Nucleus accumbens (tissue), 56 donors: Measurements from ENCODE around the gene ZDHHC24.
A peak's percentile ranks its signal among the peaks of the same experiment; 100 is the strongest.
"Not testable (repeated sequence)": the region's sequence is repeated elsewhere in the genome, so short reads cannot be mapped to it uniquely, and the experiment has no call there.

Source experiments
- DNase-seq, 56 donors: peaks; one replicate each; lab custom pipeline; 2025; lab: John Stamatoyannopoulos, UW

ZDHHC24 gene

GRCh38 chr11:66548774-66549630, 3.2 kb upstream of the ZDHHC24 start:
- no peak for DNase-seq

- no peak for DNase-seq
These were observed 2.2 kb upstream of the ZDHHC24 start for GRCh38 chr11:66548041-66548440.

GRCh38 chr11:66547662-66548009, 1.8 kb upstream of the ZDHHC24 start:
- no peak for DNase-seq

DNA sequence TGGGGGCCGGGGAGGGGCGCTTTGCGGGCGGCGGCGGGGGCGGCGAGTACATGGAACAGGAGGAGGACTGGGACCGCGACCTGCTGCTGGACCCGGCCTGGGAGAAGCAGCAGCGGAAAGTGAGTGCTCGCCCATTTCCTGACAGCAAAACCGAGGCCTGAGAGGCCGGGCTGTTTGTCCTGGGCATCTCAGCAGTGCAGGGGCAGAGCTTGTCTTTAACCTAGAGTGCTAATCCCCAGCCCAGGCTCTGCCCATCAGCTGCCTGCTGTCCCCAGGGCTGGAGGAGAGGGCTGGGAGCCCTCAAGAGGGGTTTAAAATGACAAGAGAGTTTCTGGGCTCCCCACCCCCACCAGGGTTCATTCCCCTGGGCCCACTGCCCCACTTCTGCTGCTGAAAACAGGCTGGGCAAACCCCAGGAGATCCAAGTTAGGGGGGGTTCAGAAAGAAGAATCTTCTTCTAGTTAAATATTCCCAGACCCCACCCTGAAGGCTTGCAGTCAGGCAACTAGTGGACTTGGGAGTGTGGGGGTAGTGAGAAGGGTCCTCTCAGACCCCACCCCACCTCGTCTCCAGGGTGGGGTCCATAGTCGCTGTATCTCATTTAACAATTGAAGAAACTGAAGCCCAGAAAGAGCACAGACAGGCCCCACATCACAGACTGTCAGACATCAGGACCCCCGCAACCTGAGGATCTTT, 1.3 kb upstream of the ZDHHC24 start:
- DNase-seq: no peak

GRCh38 chr11:66546368-66546965, 619 bp upstream of the ZDHHC24 start, which contains the start of gene ACTN3:
TSS of gene ACTN3 (plus strand) at chr11:66546903. CDS start at chr11:66546938, 35 bp downstream.
- no peak for DNase-seq

DNA sequence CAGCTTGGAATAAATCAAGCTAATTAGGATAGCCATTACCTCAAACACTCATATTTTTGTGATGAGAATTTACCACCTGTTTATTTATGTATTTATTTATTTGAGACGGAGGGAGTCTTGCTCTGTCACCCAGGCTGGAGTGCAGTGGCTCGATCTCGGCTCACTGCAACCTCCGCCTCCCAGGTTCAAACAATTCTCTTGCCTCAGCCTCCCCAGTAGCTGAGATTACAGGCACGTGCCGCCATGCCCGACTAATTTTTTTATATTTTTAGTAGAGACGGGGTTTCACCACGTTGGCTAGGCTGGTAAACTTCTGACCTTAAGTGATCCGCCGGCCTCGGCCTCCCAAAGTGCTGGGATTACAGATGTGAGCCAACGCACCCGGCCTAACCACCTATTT, 896 bp downstream of the ZDHHC24 start:
- not testable (repeated sequence) for DNase-seq

DNA sequence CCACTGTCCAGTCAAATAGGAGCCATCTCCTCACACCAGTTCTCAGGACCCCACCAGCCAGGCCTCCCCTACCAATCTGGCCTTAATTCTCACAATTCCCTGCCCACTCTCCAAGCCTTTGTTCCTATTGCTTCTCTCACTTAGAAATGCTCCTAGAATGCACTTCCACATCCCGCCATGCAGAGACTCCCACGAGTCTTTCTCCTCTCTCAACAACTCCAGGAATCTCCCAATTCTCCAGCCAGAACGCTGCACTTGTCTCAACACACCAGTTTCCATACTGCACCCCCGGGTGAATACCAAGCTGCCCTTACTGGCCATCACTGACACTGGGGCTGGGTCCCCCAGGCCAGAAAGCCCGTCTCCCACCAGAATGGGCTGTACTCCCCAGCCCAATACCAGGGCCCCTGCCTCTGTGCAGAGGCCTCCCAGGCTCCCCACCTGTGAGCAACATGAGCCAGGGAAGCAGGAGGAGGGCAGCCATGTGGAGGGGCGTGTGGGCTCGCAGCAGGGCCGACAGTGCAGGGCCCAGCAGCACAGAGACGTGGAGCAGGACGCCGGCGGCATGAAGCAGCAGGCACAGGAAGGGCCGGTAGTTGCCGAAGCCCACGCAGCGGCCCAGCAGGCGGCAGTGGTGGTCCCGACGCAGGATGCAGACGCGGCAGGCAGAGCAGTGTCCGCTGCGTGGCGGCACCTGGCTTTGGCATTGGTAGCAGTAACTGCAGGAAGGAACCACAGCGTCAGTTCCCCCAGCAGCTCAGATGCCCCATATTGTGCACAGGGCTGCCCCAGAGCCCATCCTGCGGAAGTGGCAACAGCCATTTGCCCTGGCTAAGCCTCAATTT, 2.4 kb downstream of the ZDHHC24 start:
- DNase-seq: peak in 8 of 56 donors; percentile 11 to 42 (median 26)

DNA sequence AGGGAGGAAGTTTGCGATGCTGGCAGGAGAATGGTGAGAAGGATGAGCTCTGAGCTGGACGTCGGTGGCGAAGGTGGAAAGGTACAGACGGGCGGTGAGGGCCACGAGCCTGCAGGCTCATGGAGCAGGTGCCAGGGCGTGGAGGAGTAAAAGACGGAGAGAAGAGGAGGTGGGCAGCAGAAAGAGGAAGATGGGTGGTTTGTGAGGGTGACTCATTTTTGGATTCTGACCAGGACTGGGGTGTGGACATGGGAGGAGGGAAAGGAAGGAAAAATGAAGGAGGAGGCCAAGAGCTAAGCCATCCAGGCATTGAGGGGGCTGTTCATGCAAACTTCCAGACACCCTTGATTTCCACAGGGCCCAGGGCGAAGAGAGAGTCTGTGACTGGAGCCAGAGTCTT, 3.5 kb downstream of the ZDHHC24 start:
- no peak for DNase-seq

- no peak for DNase-seq
These were observed 4.0 kb downstream of the ZDHHC24 start for GRCh38 chr11:66541892-66542291.

GRCh38 chr11:66540598-66540997, 5.2 kb downstream of the ZDHHC24 start:
- not testable (repeated sequence) for DNase-seq

GRCh38 chr11:66539870-66540213, 6.0 kb downstream of the ZDHHC24 start:
- no peak for DNase-seq

- DNase-seq: no peak
These were observed 6.5 kb downstream of the ZDHHC24 start for GRCh38 chr11:66539170-66539869.

GRCh38 chr11:66532784-66533183, 13.1 kb downstream of the ZDHHC24 start:
- no peak for DNase-seq

GRCh38 chr11:66531841-66532240, 14.0 kb downstream of the ZDHHC24 start:
- DNase-seq: no peak

DNA sequence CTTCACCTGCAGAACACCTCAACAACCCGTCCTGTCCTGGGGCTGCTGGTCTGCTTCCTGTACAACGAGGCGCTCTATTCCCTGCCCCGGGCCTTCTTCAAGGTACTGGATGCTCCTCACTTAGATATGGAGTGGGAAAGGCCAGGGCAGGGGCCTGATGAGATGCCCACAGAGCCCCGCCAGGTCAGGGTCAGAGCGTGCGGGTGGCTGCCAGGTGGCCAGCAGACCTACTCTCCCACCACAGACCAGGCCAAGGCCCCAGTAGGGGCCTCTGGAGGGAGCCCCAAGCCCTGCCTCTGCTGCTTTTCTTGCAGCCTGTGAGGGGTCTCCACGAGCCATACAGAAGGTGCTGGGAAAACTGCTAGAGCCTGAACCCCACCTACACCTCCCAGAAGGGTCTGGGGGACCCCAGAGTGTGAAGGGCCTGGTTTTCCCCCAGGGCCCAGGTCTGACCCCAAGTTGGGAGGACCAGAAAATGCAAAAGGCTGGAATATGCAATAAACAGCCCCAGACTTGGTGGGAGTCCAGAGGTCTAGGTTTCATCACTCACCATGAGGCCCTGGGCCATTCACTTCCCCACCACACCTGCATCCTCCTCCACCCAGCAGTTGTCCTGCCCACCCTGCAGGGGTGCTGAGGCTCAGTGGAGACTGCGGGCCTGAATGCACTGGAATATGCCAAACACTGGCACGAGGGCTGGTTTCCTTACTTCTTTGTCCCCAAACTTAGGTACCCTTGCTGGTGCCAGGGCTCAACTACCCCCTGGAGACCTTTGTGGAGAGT, 14.7 kb downstream of the ZDHHC24 start:
- DNase-seq: no peak

- no peak for DNase-seq
These were observed 16.2 kb downstream of the ZDHHC24 start for GRCh38 chr11:66529655-66530054.

- no peak for DNase-seq
These were observed 16.8 kb downstream of the ZDHHC24 start for GRCh38 chr11:66529069-66529468.

GRCh38 chr11:66524304-66525040, 21.4 kb downstream of the ZDHHC24 start:
- DNase-seq: no peak

DNA sequence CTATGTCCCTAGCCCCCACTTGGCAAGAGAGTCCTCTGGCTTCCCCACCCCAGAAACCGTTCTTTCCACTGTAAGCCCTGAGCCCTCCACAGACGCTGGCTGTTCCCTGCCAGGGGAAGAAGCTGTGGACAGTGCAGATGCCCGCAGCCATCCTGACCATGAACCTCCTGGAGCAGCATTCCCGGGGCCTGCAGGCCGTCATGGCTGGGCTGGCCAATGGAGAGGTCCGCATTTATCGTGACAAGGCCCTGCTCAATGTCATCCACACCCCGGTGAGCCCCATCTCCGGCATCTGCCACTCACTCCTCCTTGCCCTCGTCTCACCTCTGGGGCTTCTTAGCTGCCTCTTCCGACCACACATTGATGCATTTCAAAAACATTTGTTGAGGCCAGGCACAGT, 22.2 kb downstream of the ZDHHC24 start:
- DNase-seq: no peak
